Stimulated activated CD8-positive, alpha-beta memory T cell treated with anti-CD3 and anti-CD28 coated beads, Interleukin-15, amount 100 ng/mL, for 1 hour (primary cell): ENCODE results near the gene PDE4D.

Experiments used
- DNase-seq: peaks from one replicate; pipeline ENCODE4 v3.0.0-alpha.2; 2020; ENCODE audit warnings: low read depth

Gene PDE4D

GRCh38 chr5:59517926-59518585 is 375.5 kb downstream of the PDE4D start:
- DNase-seq = no peak

- no peak for DNase-seq
These were observed 377.4 kb downstream of the PDE4D start for GRCh38 chr5:59516161-59516560.

DNA sequence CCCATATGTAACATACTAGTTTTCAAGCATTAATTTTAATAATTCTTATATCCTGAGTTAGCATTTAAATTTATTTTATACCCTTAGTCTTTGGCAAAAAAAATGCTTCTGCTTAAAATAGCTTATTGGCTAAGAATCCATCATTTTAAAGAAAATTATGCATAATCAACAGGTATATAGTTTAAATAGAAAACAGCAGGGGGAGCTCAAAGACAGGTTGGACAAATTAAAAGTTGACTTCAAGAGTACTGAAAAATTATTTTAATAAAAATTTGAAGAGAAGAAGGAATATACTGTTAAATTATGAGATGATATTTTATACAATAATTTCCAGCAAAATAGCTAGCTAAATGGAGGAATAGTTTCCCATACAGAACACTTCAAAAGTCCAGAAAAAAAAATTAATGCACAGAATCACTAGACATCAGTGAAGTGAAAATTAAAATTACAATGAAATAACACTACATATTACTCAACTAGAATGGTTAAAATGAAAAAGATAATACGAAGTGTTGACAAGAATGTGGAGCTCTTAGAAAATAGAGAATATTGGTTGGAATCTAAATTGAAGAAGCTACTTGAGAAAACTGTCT is 387.1 kb downstream of the PDE4D start:
- no peak for DNase-seq

DNA sequence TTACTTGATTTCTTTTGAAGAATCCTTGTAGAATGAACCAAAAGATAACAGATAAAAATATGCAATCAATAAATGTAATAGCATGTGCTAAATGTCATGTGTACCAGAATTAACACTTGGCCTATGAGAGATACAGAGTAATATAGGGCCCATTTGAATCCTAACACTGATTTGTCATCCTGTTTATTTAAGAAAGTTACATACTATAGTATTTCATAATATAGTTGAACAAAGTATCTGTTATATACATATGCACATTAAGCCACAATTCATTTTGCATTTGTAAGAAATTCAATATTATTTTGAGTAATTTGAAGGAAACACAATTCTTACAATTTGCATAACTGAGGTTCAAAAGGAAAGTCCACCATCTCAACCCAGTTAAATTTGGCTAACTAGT is 389.5 kb downstream of the PDE4D start:
- DNase-seq = no peak

DNA sequence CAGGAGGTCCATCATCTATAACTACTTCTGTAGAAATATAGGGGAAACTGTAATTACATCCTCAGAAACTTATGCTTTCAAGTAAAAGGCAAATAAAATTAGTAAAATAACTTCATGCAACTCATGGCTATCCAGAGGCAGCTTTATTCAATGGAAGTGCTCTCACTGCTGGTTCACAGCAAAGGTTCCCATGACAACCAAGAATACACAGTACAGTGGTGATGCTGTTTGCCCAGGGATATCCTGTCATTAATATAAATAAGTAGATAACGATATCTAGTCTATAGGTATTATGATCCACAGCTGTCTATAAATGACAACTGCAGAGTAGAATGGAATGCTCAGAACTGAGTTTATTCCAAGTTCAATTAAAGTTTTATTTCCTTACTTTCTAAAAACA is 390.3 kb downstream of the PDE4D start:
- no peak for DNase-seq

DNA sequence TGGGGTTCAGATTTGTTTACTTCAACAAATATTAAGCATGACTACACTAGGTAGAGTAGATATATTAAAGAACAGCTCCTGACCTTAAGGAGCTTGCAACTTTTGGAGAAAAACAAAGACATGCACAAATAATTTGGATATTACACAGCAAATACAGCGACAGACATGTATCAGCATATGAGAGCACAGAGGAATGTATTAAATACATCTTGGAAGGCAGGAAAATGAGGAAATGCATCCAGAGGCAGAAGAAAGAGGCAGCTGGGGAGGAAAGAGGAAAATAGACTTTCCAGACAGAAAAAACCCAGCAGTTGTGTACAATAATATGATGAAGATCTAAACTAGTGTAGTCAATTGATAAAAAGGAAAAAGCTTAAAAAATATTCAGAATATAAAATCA is 392.2 kb downstream of the PDE4D start:
- no peak for DNase-seq

- no peak for DNase-seq
These were observed 393.5 kb downstream of the PDE4D start for GRCh38 chr5:59500014-59500413.

DNA sequence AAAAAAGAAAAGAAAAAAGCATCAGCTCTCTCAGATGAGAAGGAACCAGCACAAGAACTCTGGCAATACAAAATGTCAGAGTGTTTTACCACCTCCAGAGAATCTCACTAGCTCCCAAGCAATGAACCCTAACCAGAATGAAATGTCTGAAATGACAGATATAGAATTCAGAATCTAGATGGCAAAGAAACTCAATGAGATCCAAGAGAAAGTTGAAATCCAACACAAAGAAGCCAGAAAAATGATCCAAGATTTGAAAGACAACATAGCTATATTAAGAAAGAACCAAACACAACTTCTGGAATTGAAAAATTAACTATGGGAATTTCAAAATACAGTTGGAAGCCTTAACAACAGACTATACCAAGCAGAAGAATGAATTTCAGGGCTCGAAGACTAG is 396.3 kb downstream of the PDE4D start:
- no peak for DNase-seq

- no peak for DNase-seq
These were observed 396.9 kb downstream of the PDE4D start for GRCh38 chr5:59496524-59497134.

- no peak for DNase-seq
These were observed 401.6 kb downstream of the PDE4D start for GRCh38 chr5:59491945-59492344.

GRCh38 chr5:59489551-59489950 is 404.0 kb downstream of the PDE4D start:
- no peak for DNase-seq

GRCh38 chr5:59487772-59488729 is 405.5 kb downstream of the PDE4D start:
- no peak for DNase-seq

GRCh38 chr5:59487068-59487686 is 406.3 kb downstream of the PDE4D start:
- no peak for DNase-seq

DNA sequence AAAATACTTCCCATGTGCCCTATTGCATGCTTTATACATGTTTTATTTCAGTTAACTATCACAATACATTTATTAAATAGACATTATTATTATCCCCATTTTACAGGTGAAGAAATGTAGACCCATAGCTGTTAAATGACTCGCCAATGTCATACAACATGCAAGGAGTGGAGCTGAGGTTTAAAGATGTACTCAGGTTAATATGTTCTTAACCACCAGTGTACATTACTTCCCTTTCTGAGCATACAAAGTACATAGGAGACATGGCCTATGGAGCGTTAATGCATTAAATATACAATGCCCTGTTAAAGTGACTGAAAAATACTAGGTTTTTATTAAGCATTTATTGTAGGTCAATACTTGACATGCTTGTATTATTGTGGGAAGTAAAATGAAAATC is 407.0 kb downstream of the PDE4D start:
- DNase-seq = no peak

DNA sequence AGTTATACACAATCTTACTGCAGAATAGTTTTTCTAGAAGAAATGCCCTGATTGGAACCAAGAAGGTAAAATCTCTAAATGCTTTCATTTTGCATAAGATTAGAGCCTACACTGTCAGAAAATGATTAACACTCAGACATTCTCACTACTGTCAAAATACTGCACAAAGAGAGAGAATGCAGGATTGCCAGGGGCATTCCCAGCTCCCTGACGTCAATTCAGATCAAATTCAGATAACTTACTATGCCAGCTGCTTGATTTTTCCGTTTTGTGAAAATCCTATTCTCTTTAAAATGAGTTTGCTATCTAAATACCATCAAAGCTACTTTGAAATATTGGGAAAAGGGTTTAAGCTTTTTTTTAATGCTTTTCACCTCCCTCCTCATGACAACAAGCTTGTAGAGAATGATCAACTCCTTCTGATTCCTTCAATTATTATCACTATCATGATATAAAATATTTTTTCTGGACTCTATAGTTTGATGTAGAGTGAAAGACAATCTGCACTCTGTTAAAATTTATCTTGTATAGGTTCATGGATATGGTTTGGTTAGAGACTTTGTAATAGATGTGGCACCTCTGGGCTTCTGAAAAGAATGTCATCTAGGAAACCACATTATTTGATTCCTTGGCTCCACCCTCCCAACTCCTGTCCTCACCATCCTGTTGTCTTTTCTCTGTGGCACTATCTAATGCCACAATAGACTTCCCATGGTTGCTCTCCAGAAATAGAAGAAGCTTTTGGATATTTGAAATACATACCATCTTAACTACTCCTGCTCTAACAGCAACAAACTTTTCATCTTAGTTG is 407.7 kb downstream of the PDE4D start:
- DNase-seq = no peak

- DNase-seq = no peak
These were observed 408.4 kb downstream of the PDE4D start for GRCh38 chr5:59485107-59485506.

DNA sequence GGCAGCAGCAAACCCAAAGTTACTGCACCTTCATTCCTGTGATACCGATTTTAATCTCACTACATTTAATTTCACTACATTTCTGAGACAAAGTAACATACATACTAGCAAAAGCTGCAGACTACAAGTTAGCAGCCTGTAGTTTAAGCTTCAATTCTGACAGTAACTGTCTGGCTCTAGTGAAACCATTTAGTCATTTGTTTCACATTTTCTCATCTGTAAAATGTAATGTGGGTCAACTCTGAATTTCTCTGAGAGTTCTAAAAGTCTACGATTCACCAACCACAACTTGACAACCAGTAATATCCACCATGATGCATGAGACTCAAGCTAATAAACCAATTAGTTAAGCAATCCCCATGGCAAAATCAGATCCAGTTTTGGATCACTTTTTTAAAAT is 408.9 kb downstream of the PDE4D start:
- DNase-seq = no peak

GRCh38 chr5:59483971-59484472 is 409.5 kb downstream of the PDE4D start:
- DNase-seq = no peak

DNA sequence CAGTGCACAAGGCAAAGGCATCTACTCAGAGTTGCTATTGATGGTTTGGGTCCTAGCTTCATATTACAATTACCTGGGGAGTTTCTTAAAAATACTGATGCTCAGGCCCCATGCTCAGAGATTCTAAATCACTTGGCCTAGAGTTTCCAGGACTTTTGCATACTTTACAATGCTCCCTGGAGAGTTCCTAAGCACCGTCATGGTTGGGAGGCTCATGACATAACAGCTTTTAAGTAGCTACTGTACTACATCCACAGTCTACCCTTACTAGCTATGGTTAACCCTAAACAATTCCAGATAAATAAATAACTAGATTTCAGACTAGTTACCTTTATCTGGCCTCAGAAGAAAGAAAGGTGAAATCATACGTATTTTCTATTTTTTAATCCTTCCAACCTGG is 414.4 kb downstream of the PDE4D start:
- no peak for DNase-seq

GRCh38 chr5:59474324-59474723 is 419.2 kb downstream of the PDE4D start:
- no peak for DNase-seq

GRCh38 chr5:59473611-59474010 is 419.9 kb downstream of the PDE4D start:
- no peak for DNase-seq
